IMR-90 (cell line): Measurements from ENCODE around the gene DDX10. TPM values are rescaled to one million over a fixed set of nuclear protein-coding genes. Genes with fewer than 3 reads are reported as not detected.
"Not testable (repeated sequence)": the region's sequence is repeated elsewhere in the genome, so short reads cannot be mapped to it uniquely, and the experiment has no call there.

Experiments used
- ATAC-seq: fragments of 200-7000 bp; cut with Tn5 transposase; 2 replicates; pipeline ENCODE4 v1.9.1; 2020; ENCODE audit warnings: low read depth, mild to moderate bottlenecking, moderate library complexity
- BruUV-seq: library from RNA; stranded (reverse); fragments of 400-500 nt; replicated peaks from 2 replicates; lab custom pipeline; 2021; lab: Mats Ljungman, UMichigan
- CTCF ChIA-PET: fragments of 300-600 bp; formaldehyde crosslinking; extraction: SDS; loops from one replicate; lab custom pipeline; 2021; ENCODE audit warnings: antibody characterized with exemption; lab: Yijun Ruan, JAX
- POLR2A ChIA-PET: fragments of 300-600 bp; sonication (Branson Sonifier 250); formaldehyde crosslinking; loops from one replicate; lab custom pipeline; 2022; ENCODE audit warnings: antibody characterized with exemption; ENCODE audit not compliant: unreplicated experiment; lab: Charles Lee
- DNase-seq: peaks from one replicate; pipeline ENCODE4 v3.0.0; 2013
- H2AFZ ChIP-seq: replicated peaks from 2 replicates; pipeline ENCODE3; 2013; ENCODE audit warnings: low read length, mild to moderate bottlenecking; ENCODE audit not compliant: poor library complexity
- H2AK5ac ChIP-seq: 2 replicates; pipeline ENCODE4 v1.6.1; 2013; ENCODE audit warnings: low read depth, low read length, inconsistent platforms
- H2AK9ac ChIP-seq: replicated peaks from 2 replicates; pipeline ENCODE3; 2013; ENCODE audit warnings: mild to moderate bottlenecking, low read depth, low read length, moderate library complexity; ENCODE audit not compliant: poor library complexity
- H2BK120ac ChIP-seq: 2 replicates; pipeline ENCODE4 v1.6.1; 2013; ENCODE audit warnings: low read depth, low read length, inconsistent platforms
- H2BK15ac ChIP-seq: 3 replicates; pipeline ENCODE4 v1.6.1; 2013; ENCODE audit warnings: low read depth, low read length, inconsistent platforms
- H2BK20ac ChIP-seq: 2 replicates; pipeline ENCODE4 v1.6.1; 2013; ENCODE audit warnings: low read depth, mild to moderate bottlenecking, inconsistent platforms, low read length, moderate library complexity
- H2BK5ac ChIP-seq: 2 replicates; pipeline ENCODE4 v1.6.1; 2013; ENCODE audit warnings: mild to moderate bottlenecking, low read depth, low read length, inconsistent platforms; ENCODE audit not compliant: poor library complexity, severe bottlenecking
- H3K14ac ChIP-seq: replicated peaks from 2 replicates; pipeline ENCODE4 v1.6.1; 2013; ENCODE audit warnings: low read depth, low read length, inconsistent platforms
- H3K18ac ChIP-seq: 2 replicates; pipeline ENCODE4 v1.6.1; 2013; ENCODE audit warnings: low read depth, low read length, control low read depth
- H3K23ac ChIP-seq: 2 replicates; pipeline ENCODE4 v1.6.1; 2013; ENCODE audit warnings: low read depth, low read length, inconsistent platforms
- H3K27ac ChIP-seq: 2 replicates; pipeline ENCODE4 v1.5.1; 2013; ENCODE audit warnings: mild to moderate bottlenecking, control low read depth, low read length; ENCODE audit not compliant: insufficient read depth
- H3K27me3 ChIP-seq: 2 replicates; pipeline ENCODE4 v1.6.1; 2013; ENCODE audit warnings: low read length; ENCODE audit not compliant: control insufficient read depth, insufficient read depth
- H3K36me3 ChIP-seq: 2 replicates; pipeline ENCODE4 v1.6.1; 2013; ENCODE audit warnings: low read length, mixed read lengths; ENCODE audit not compliant: control insufficient read depth, insufficient read depth
- H3K4ac ChIP-seq: 2 replicates; pipeline ENCODE4 v1.6.1; 2013; ENCODE audit warnings: low read depth, low read length, inconsistent platforms
- H3K4me1 ChIP-seq: 2 replicates; pipeline ENCODE4 v1.6.1; 2013; ENCODE audit warnings: low read length, mixed read lengths; ENCODE audit not compliant: control insufficient read depth, insufficient read depth
- H3K4me2 ChIP-seq: 2 replicates; pipeline ENCODE4 v1.6.1; 2013; ENCODE audit warnings: low read depth, mild to moderate bottlenecking, control low read depth, low read length, moderate library complexity
- H3K4me3 ChIP-seq: 2 replicates; pipeline ENCODE4 v1.5.1; 2013; ENCODE audit warnings: low read depth, mild to moderate bottlenecking, control low read depth, low read length, moderate library complexity; ENCODE audit not compliant: insufficient read depth
- H3K56ac ChIP-seq: 2 replicates; pipeline ENCODE4 v1.6.1; 2013; ENCODE audit warnings: low read length, inconsistent platforms; ENCODE audit not compliant: insufficient read depth; ENCODE audit errors: extremely low read depth
- H3K79me1 ChIP-seq, 2 experiments: 2 replicates each; pipeline ENCODE4 v1.6.1; 2013; ENCODE audit warnings: low read length in 2 of 2, inconsistent platforms in 1 of 2, low read depth in 1 of 2
- H3K9ac ChIP-seq: 2 replicates; pipeline ENCODE4 v1.6.1; 2013; ENCODE audit warnings: low read depth, low read length, control low read depth
- H3K9me1 ChIP-seq: 2 replicates; pipeline ENCODE4 v1.6.1; 2013; ENCODE audit warnings: low read length, inconsistent platforms; ENCODE audit not compliant: insufficient read depth
- H3K9me3 ChIP-seq: 2 replicates; pipeline ENCODE4 v1.6.1; 2013; ENCODE audit warnings: low read length; ENCODE audit not compliant: control insufficient read depth, insufficient read depth
- H4K20me1 ChIP-seq: 2 replicates; pipeline ENCODE4 v1.6.1; 2013; ENCODE audit warnings: low read length, inconsistent platforms; ENCODE audit not compliant: insufficient read depth
- H4K5ac ChIP-seq: 2 replicates; pipeline ENCODE4 v1.6.1; 2013; ENCODE audit warnings: mild to moderate bottlenecking, low read depth, low read length, control low read depth
- H4K8ac ChIP-seq, 2 experiments: 2 replicates each; pipeline ENCODE4 v1.6.1; 2013; ENCODE audit warnings: low read depth in 2 of 2, low read length in 2 of 2, control low read depth in 1 of 2, inconsistent platforms in 1 of 2
- H4K91ac ChIP-seq: 2 replicates; pipeline ENCODE4 v1.6.1; 2013; ENCODE audit warnings: low read depth, low read length, inconsistent platforms; ENCODE audit not compliant: insufficient read depth
- MAZ ChIP-seq: IDR thresholded peaks from 2 replicates; pipeline ENCODE4 v1.6.1; 2012; ENCODE audit warnings: low read depth, mild to moderate bottlenecking, low read length, improper control_type of control experiment, moderate library complexity, borderline replicate concordance
- RAD21 ChIP-seq: IDR thresholded peaks from 2 replicates; pipeline ENCODE4 v1.6.1; 2012; ENCODE audit warnings: low read length, improper control_type of control experiment
- SMC3 ChIP-seq: fragments of 150-350 bp; IDR thresholded peaks from 2 replicates; pipeline ENCODE4 v1.6.1; 2016; ENCODE audit warnings: low read depth, mild to moderate bottlenecking, antibody characterized with exemption, low read length, moderate library complexity
- WGBS, 2 experiments: methylation state at CpG; one replicate each; pipeline versions ENCODE4 v1.1.5 to v1.1.7; 2013; ENCODE audit warnings: missing lambda C conversion rate in 2 of 2; ENCODE audit not compliant: insufficient read length in 1 of 2; ENCODE audit errors: extremely low coverage in 2 of 2; 5-methylcytosine and 5-hydroxymethylcytosine counted together
- dilution Hi-C: fragments of 300-500 bp; cut with HindIII; formaldehyde crosslinking; loops from one replicate; pipeline ENCODE4 v1.14.3; 2018; ENCODE audit warnings: low sequenced_read_pairs; ENCODE audit not compliant: unreplicated experiment
- in situ Hi-C: fragments of 300-500 bp; cut with MboI; formaldehyde crosslinking; loops from 3 replicates; pipeline ENCODE4 v1.14.3; 2019; ENCODE audit warnings: low sequenced_read_pairs, inconsistent platforms, mixed read lengths
- intact Hi-C: fragments of 100-400 bp; cut with micrococcal nuclease; formaldehyde crosslinking; loops from 2 replicates; pipeline ENCODE4 v1.10.0; 2022
- polyA plus RNA-seq, 3 experiments: library from polyadenylated mRNA; depleted of rRNA; stranded (reverse); fragments of >200 nt; gene quantifications; 2 replicates each; pipeline ENCODE4 v1.2.3, GENCODE V29; 2012; ENCODE audit warnings: low replicate concordance in 1 of 3
- total RNA-seq: library from RNA; depleted of rRNA; stranded (reverse); fragments of >200 nt; gene quantifications from 2 replicates; pipeline ENCODE4 v1.2.3, GENCODE V29; 2012

DDX10 gene
- total and polyA plus RNA-seq, 2 of the 4 experiments (the other 2 are of a cell fraction): 20.0 to 31.9 TPM

- Histone ChIP-seq H2AK5ac (no peak overlapping the region), H2BK15ac (no peak overlapping the region), H4K8ac (no peak overlapping the region), H3K4me3 (no peak overlapping the region), H3K9ac (no peak overlapping the region), H3K79me1 (no peaks in the 10 kb centered on the region), H3K9me3 (no peaks in the 10 kb centered on the region), H2BK120ac (no peak overlapping the region), H3K18ac (no peak overlapping the region), H3K14ac (no peak overlapping the region), H4K5ac (no peak overlapping the region), H2AK9ac (no peak overlapping the region), H3K23ac (no peak overlapping the region), H4K20me1 (no peaks in the 10 kb centered on the region), H3K4ac (no peak overlapping the region), H3K36me3 (no peaks in the 10 kb centered on the region), H4K91ac (no peak overlapping the region), H3K56ac (no peak overlapping the region), H3K4me2 (no peak overlapping the region), H2AFZ (no peak overlapping the region), H3K27me3 (peaks cover 5% of the 10 kb centered on the region; the same call in 1 of the 2 replicates), H3K9me1 (no peaks in the 10 kb centered on the region; the same call in 1 of the 2 replicates), H2BK5ac (no peak overlapping the region), H3K27ac (no peak overlapping the region), H3K4me1 (0 out of 2 replicates have a peak, but pooled peaks cover 2% of the 10 kb centered on the region), H2BK20ac (no peak overlapping the region)
- ATAC-seq: no peak
- no peak for TF ChIP-seq MAZ
- no peak for TF ChIP-seq SMC3
- no peak for TF ChIP-seq RAD21
- no TSS peak for BruUV-seq
- ChIA-PET CTCF (interaction anchor here (0.6 kb wide), 1 partner anchor 425 kb away, joined by 3 read pairs; no protein-coding TSS in a partner anchor), POLR2A (no interaction called here)
- dilution Hi-C loops: no loop called here
- DNase-seq: no peak
- no CpG with 5 or more reads among the region's 1 CpG for WGBS, 2 experiments
- intact Hi-C loops: no loop called here
- in situ Hi-C loops: no loop called here
Measured at GRCh38 chr11:108639146-108639545, 25.7 kb upstream of the DDX10 start.

- ATAC-seq, H2BK20ac ChIP-seq, H4K20me1 ChIP-seq, CTCF ChIA-PET, H3K9me3 ChIP-seq, H3K79me1 ChIP-seq, H3K27me3 ChIP-seq, H4K8ac ChIP-seq, H3K23ac ChIP-seq, dilution Hi-C loops, H3K9me1 ChIP-seq, BruUV-seq, H3K56ac ChIP-seq, H3K36me3 ChIP-seq, H3K27ac ChIP-seq, H3K14ac ChIP-seq, H2AK5ac ChIP-seq, POLR2A ChIA-PET, H3K4me3 ChIP-seq, H3K9ac ChIP-seq, H2BK15ac ChIP-seq, H3K4me2 ChIP-seq, intact Hi-C loops, H3K18ac ChIP-seq, H3K4ac ChIP-seq, H4K91ac ChIP-seq, H2BK5ac ChIP-seq, H2BK120ac ChIP-seq, H4K5ac ChIP-seq, in situ Hi-C loops, H3K4me1 ChIP-seq, DNase-seq, H2AFZ ChIP-seq, H2AK9ac ChIP-seq: not testable (repeated sequence)
- 56% methylated on average over 1 of the region's 1 CpG; no CpG with 5 or more reads in 1 of the 2 experiments for WGBS, 2 experiments
Measured at GRCh38 chr11:108641752-108642151, 23.1 kb upstream of the DDX10 start.
